HEK293T (cell line): ENCODE measurements around the gene SLC13A3.

ENCODE experiments used
- ARNT ChIP-seq: fragments of 450-650 bp; IDR thresholded peaks from 2 replicates; pipeline ENCODE4 v1.6.1; 2017; ENCODE audit warnings: mild to moderate bottlenecking
- BHLHE40 ChIP-seq: fragments of 450-650 bp; IDR thresholded peaks from 2 replicates; pipeline ENCODE4 v1.6.1; 2016; ENCODE audit warnings: mild to moderate bottlenecking, moderate library complexity, borderline replicate concordance
- CTBP1 ChIP-seq: fragments of 450-650 bp; IDR thresholded peaks from 2 replicates; pipeline ENCODE4 v1.6.1; 2016; ENCODE audit warnings: borderline replicate concordance
- ELF4 ChIP-seq: fragments of 450-650 bp; IDR thresholded peaks from 2 replicates; pipeline ENCODE4 v1.6.1; 2017; ENCODE audit warnings: antibody characterized with exemption
- FOXA1 ChIP-seq: fragments of 450-650 bp; IDR thresholded peaks from 2 replicates; pipeline ENCODE4 v1.6.1; 2016; ENCODE audit warnings: mild to moderate bottlenecking
- FOXK2 ChIP-seq: fragments of 450-650 bp; IDR thresholded peaks from 2 replicates; pipeline ENCODE4 v1.6.1; 2016; ENCODE audit warnings: mild to moderate bottlenecking
- FOXM1 ChIP-seq: fragments of 450-650 bp; IDR thresholded peaks from 2 replicates; pipeline ENCODE4 v1.6.1; 2017; ENCODE audit warnings: mild to moderate bottlenecking, borderline replicate concordance
- HDGF ChIP-seq: fragments of 450-650 bp; IDR thresholded peaks from 2 replicates; pipeline ENCODE4 v1.6.1; 2017; ENCODE audit warnings: antibody characterized with exemption, borderline replicate concordance
- LEF1 ChIP-seq: fragments of 450-650 bp; IDR thresholded peaks from 2 replicates; pipeline ENCODE4 v1.6.1; 2017; ENCODE audit warnings: mild to moderate bottlenecking, borderline replicate concordance
- NFRKB ChIP-seq: fragments of 450-650 bp; IDR thresholded peaks from 2 replicates; pipeline ENCODE4 v1.6.1; 2016; ENCODE audit warnings: mild to moderate bottlenecking, moderate library complexity
- SP1 ChIP-seq: fragments of 450-650 bp; IDR thresholded peaks from 2 replicates; pipeline ENCODE4 v1.6.1; 2017
- SUZ12 ChIP-seq: fragments of 450-650 bp; IDR thresholded peaks from 2 replicates; pipeline ENCODE4 v1.6.1; 2016; ENCODE audit warnings: mild to moderate bottlenecking
- ZNF384 ChIP-seq: fragments of 450-650 bp; IDR thresholded peaks from 2 replicates; pipeline ENCODE4 v1.6.1; 2016

DNA sequence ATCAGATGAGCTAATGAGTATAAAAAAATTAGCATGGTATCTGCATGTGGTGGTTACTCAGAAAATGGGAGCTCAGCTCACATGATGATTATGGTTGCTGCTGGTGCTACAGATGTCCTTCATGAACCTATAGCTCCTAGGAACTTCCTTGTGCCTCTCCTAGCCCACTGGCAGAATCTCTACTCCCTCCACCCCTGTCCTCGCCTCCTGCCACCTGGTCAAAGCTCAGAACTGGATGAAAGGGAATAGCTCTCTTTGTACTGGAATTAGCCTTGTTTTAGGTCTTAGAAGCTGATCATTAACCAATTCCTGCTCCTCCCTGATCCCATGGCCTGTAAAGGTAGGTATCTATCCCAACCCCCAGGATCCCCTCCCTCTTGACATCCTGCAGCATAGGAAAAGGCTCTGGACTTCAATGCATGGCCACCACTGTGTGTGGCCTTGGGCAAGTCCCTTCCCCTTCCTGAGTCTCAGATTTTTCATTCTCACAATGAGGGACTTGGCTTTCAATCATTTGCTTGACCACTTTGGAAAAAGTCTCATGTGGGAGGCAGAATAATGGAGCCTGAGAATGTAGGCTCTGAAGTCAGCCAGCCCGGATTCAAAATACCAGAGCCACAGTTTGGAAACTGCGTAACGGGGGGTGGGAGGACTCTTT, 43.9 kb downstream of the SLC13A3 start:
- TF ChIP-seq BHLHE40 (no peak), SUZ12 (no peak), ZNF384 (no peak), LEF1 (no peak), HDGF (no peak), SP1 (no peak), FOXK2 (no peak), CTBP1 (no peak), ELF4 (no peak), FOXA1 (no peak), ARNT (no peak), NFRKB (no peak), FOXM1 (no peak)
